GM19372 (cell line): ENCODE measurements around the gene SLC37A2.

ENCODE experiments used
- ATAC-seq: cut with Tn5 transposase; IDR thresholded peaks from one replicate; pipeline ENCODE4 v1.9.1; 2021; ENCODE audit warnings: mild to moderate bottlenecking, low read depth, moderate library complexity; ENCODE audit not compliant: unreplicated experiment

SLC37A2 gene

GRCh38 chr11:125102510-125102909, 39.4 kb downstream of the SLC37A2 start:
- no peak for ATAC-seq

GRCh38 chr11:125105926-125106325, 42.8 kb downstream of the SLC37A2 start:
- no peak for ATAC-seq

GRCh38 chr11:125108469-125108868, 45.4 kb downstream of the SLC37A2 start:
- ATAC-seq, result no peak

GRCh38 chr11:125110506-125110905, 47.4 kb downstream of the SLC37A2 start:
- ATAC-seq, result no peak

GRCh38 chr11:125111001-125111342, 47.9 kb downstream of the SLC37A2 start:
- ATAC-seq, result no peak

GRCh38 chr11:125111343-125112207, 48.5 kb downstream of the SLC37A2 start, which contains the start of gene TMEM218:
Gene TMEM218, minus strand, starts transcription at chr11:125111626. Its CDS starts 9,385 bp downstream, at chr11:125102241.
- peak; percentile 97 for ATAC-seq

GRCh38 chr11:125112208-125112604, 49.1 kb downstream of the SLC37A2 start:
- ATAC-seq, result no peak

GRCh38 chr11:125114518-125114917, 51.4 kb downstream of the SLC37A2 start:
- ATAC-seq, result no peak

- ATAC-seq, result no peak
Measured at GRCh38 chr11:125117429-125117828, 54.3 kb downstream of the SLC37A2 start.

GRCh38 chr11:125123194-125123946, 60.3 kb downstream of the SLC37A2 start:
- no peak for ATAC-seq

GRCh38 chr11:125123947-125124617, 61.0 kb downstream of the SLC37A2 start:
- no peak for ATAC-seq

- ATAC-seq, result no peak
Measured at GRCh38 chr11:125124618-125124992, 61.5 kb downstream of the SLC37A2 start.

GRCh38 chr11:125128450-125128849, 65.3 kb downstream of the SLC37A2 start:
- no peak for ATAC-seq

- ATAC-seq, result no peak
Measured at GRCh38 chr11:125129316-125129993, 66.3 kb downstream of the SLC37A2 start.

- no peak for ATAC-seq
Measured at GRCh38 chr11:125132071-125132470, 69.0 kb downstream of the SLC37A2 start.

- ATAC-seq, result no peak
Measured at GRCh38 chr11:125132596-125132995, 69.5 kb downstream of the SLC37A2 start.

- no peak for ATAC-seq
Measured at GRCh38 chr11:125136001-125136400, 72.9 kb downstream of the SLC37A2 start.

- no peak for ATAC-seq
Measured at GRCh38 chr11:125138966-125139365, 75.9 kb downstream of the SLC37A2 start.

GRCh38 chr11:125139778-125140177, 76.7 kb downstream of the SLC37A2 start:
- no peak for ATAC-seq
